NCI-H446 (cell line): Measurements from ENCODE around the gene RNF220.

Source experiments
- DNase-seq, 2 experiments: peaks; one replicate each; lab custom pipeline; 2025; lab: John Stamatoyannopoulos, UW

RNF220 gene

DNA sequence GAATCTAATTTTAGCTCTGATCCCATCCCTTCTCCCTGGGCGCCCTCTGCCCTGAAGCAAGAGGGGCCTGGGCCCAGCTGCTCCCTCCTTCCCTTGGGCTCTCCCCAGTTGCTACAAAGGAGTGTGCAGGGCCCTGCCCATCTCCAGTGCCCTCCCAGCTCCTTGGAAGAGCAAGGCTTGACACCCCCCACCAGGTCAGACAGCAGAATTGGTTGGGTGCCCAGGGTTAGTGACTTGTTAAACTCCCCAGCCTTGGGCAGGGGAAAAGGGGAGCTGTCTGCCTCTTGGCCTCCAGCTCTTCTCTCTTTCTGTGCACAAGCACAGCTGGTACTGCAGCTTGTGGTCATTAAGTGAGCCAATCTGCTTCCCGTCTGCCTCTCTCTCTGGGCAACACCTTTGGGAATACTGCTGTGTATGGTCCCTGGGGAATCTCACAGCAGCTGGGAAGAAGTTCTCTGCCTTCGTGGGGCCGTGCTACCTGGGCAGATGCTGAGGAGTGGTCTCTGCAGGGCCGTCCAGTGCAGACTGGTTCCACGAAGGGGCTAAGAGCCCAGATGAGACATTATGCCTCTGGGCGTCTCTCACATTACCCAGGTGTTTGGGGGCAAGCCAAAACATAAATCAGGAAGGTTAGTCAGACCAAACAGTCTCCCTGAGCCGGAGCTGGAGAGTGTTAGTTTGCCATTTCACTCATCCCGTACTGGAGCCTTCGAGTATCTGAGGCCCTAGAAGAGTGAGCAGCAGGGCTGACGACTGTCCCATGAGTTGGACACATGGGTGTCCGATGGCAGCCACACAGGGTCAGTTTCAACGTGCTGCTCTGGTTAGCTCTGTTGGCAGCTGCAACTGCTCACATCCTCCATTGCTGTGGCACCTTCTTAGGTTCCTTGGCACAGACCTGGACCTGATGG is 231.9 kb downstream of the RNF220 start:
- DNase-seq = no peak

- no peak for DNase-seq
Measured at GRCh38 chr1:44637702-44638411, 232.8 kb downstream of the RNF220 start.

- no peak for DNase-seq
Measured at GRCh38 chr1:44640200-44640853, 235.3 kb downstream of the RNF220 start.

DNA sequence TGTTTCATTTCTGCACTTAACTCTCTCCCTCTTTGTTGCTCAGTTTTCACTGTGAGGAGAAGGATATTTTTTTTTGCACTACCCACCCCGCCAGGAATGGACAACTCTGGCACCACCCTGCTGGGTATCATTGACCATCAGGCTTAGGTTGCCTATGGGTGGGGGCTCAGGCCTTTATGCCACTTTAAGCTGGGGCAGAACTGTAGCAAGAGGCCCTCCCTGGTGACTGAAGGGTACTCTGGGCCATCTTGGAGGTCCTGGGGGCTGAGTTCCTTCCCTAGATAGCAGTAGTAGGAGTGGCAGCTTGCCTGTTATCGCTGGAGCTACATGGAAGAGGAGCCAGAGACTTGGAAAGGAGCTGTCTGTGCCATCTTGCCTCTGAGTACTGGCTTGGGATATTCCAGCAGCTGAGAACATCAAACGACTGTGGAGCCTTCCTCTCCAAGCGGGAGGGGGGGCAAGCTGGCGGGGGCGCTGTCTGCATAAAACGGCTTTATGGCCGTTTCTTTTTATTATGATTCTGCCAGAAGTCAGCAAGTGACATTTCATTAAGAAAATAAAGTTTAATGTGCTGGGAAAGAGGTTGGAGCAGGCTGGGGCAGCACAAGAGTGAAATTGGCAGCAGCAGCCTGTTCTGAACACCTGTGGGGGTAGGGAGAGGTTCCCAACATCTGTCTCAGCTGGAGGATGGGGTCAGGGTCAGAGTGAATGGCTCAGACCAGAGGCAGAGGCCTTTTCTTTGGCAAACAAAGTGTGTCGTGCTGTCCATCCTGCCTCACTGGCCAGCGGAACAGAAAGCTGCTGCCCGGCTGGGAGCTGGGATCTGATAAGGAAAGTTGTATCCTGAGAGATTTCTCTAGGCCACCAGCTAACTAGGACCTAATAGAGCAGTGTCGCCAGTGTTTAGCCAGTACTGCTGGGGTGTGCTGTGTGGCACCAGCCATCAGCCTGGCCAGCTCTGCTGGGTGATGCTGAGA is 236.4 kb downstream of the RNF220 start:
- DNase-seq = no peak

DNA sequence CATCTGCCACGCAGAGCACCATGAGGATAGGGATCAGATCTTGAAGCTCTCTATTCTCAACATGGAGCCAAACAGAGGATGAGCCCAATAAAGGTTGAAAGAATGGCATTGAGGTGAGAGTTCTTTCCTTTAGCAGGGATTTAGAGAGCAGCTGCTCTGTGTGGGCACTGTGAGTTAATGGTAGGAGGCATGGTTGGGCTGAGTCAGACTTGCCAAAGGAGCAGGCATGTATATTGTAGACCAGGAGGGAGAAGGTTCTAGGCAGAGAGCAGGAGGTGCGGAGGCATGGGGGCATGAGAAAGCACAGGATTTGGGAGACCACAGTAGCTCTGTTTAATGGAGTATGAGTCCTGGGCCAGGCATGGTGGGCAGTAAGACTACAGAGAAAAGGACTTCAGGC is 237.2 kb downstream of the RNF220 start:
- DNase-seq = no peak

GRCh38 chr1:44642925-44643324 is 237.9 kb downstream of the RNF220 start:
- no peak for DNase-seq

- peak in 1 of 2 experiments; percentile 52 for DNase-seq
Measured at GRCh38 chr1:44643721-44644334, 238.8 kb downstream of the RNF220 start.

DNA sequence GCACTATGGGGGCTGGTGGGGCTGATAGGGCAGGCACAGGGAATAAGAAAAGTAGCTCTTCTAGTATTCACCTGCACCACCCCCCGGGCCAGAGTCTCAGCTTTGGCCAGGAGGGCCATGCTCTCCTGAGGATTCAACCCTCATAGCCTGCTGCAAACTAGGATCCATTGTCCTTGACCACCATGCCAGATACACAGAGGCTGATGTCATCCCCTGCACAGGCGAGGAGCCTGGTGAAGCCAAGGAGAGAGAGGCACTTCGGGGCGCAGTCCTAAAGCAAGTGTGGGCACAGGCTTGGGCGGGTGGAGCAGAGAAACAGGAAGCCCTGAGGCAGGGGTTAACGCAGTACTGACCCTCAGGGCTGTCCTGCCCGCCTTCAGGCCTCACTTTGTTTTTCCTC is 239.8 kb downstream of the RNF220 start:
- no peak for DNase-seq

DNA sequence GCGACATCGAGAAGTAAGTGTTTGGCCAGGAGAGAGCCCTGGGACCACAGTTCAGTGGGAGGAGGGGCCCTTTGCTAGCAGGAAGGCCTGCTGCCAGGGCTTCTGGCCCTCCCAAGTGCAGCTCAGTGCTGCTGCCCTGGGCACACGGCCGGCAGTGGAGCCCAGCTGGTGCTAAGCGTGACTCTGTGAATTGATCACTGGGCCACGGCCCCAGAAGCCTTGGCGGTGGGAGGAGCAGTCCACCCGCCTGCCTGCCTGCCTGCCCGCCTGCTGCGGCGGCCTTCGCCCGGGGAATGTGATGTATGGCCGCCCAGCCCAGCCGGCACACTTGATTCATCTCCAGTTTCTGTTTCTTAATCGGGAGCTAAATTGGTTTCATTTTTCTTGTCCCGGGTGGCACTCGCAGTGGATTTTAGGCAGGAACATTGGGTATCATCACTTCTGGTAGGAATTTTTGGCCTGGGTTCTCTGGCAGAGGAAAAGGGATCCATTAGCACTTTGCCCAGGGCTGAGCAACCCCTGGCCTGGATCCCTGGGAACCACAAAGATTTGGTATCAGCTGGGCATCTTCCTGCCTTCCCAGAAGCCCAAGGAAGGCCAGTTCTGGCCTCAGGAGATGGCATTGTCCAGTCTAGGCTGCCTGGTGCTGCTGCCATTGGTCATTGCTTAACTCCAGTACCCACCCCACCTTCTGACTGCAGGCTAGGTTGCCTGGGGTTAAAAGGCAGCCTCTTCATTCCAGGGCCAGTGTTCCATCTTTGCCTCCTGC is 240.6 kb downstream of the RNF220 start:
- DNase-seq = peak; percentile 35 to 90

GRCh38 chr1:44646261-44647110 is 241.4 kb downstream of the RNF220 start:
- no peak for DNase-seq

- no peak for DNase-seq
Measured at GRCh38 chr1:44647896-44648295, 242.8 kb downstream of the RNF220 start.

DNA sequence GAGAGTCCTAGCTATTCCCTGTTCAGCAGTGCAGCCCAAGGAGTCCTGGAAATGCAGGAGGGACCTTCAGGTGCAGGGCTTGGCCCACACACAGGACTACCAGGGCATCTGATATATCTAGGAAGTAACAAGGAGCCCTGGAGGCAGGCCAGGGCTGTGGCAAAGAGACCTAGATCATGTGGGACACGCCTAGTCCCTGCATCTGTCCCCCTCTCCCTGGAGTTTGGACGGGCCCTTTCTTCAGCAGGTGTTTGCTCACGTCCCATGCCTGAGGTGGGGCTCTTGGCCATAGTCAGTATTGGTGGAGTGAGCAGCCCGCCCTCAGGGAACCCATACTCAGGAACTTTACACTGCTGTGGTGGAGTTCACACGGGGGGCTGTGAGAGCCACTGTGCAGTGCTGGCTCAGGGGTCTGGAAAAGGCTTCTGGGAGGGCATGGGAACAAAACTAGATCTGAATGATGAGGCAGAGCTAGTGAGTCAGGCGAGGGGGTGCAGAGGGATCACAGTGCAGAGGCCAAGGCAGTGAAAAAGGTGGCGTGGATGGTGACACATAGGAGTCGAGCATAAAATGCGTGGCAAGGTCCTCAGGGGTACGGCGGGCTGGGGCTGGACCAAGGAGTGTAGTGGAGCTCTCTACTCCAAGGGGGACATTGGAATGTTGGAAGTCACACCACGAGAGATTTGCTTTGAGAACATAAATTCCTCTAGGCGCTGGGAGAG is 243.6 kb downstream of the RNF220 start:
- no peak for DNase-seq

- DNase-seq = no peak
Measured at GRCh38 chr1:44649788-44650158, 244.7 kb downstream of the RNF220 start.

GRCh38 chr1:44650159-44650831 is 245.2 kb downstream of the RNF220 start:
- DNase-seq = no peak

- DNase-seq = no peak
Measured at GRCh38 chr1:44651069-44651468, 246.0 kb downstream of the RNF220 start.

DNA sequence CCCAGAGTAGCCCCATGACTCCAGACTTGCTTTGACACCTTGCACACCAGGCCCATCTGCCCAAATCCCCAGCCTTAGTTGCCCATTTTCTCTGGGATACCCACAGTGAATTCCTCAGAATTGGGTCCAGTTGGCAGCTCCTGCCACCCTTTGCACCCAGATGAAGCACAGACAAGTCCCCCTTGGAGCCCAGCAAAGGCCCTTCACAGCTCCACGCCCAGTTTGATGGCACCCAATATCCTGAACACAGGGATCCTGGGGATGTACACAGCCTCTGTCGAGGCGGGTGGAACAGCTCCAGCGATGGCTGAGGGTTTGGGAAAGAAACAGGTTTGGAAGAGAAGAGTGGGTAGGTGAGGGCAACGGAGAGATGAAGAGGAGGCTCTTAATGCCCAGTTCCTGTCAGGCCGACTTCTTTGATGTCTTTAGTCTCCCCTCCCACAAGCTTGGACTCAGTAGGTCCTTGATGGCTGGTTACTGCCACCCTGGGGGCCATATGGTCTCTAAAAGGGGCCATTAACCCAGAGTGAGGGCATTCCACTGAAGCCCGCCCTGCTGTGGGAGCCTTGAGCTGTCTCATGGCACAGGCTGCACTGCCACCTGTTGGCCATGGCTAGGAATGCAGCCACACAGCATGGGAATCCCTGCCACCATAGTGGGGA is 247.5 kb downstream of the RNF220 start:
- peak; percentile 43 to 85 for DNase-seq

DNA sequence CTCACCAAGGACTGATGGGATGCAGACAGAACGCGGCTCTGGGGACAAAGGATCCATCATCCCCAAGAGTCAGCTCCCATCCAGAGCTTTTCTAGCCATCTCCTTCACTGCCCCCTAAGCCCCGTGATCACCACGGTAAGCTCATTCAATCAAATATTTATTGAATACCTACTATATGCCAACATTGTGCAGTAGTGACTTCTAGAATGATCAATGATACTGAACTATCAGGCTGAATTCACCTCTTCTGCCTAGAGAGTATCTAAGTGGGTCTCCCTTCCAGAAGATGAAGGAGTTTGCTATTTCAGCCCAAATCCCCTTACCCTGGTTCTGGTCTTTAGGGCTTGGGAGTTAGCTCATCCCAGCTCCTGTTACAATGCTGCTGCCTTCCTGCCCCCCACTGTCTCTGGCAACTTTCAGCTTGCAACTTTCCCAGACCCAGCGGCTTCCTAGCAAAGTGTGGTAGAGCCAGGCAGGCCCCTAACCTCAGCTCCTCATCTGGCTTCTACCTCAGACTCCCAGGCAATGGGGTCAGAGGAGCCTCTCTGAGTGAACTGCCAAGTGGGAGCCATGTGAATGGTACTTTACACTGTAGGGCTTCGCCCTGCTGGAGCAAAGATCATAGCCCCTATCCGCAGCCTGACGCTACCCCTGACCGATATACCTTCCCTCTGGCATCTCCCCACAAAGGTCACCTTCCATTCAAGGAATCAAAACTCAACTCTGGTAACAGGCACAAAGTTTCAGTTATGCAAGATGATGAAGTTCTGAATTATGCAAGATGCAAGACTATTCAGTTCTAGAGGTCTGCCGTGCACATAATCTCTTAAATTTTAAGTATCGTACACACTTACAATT is 248.3 kb downstream of the RNF220 start:
- DNase-seq = no peak
